Measurements from ENCODE around the gene SRSF10.
A peak's percentile ranks its signal among the peaks of the same experiment; 100 is the strongest.
"Not testable (repeated sequence)": the region's sequence is repeated elsewhere in the genome, so short reads cannot be mapped to it uniquely, and the experiment has no call there.

The SRSF10 gene

DNA sequence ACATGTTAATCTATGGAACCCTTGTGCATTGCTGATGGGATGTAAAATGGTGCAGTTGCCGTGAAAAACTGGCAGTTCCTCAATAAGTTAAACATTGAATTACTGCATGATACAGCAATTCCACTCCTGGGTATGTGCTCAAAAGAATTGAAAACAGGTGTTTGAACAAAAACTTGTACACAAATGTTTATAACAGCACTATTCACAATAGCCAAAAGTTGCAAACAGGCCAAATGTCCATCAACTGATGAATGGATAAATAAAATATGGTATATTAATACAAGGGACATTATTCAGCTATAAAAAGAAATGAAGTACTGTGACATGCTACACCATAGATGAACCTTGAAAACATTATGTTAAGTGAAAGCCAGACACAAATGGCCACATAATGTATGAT, 17.7 kb upstream of the SRSF10 start:
- no peak for DNase-seq (ENCODE audit: low read depth in 2 of 2)

DNA sequence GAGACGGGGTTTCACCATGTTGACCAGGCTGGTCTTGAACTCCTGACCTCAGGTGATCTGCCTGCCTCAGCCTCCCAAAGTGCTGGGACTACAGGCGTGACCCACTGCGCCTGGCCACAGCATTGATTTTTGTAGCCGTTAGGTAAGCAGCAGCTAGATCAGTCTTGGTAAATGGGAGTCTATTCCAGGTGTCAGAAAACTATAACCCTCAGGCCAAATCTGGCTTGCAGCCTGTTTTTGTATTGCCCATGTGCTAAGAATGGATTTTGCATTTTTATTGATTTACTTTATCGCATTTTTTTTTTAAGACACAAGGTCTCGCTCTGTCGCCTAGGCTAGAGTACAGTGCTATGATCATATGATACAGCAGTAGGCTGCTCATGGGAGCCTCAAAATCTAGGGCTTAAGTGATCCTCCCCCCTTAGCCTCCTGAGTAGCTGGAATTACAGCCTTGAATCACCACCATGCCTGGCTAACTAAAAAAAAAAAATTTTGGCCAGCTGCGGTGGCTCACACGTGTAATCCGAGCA, 16.6 kb upstream of the SRSF10 start:
- DNase-seq (ENCODE audit: low read depth in 2 of 2) = no peak

DNA sequence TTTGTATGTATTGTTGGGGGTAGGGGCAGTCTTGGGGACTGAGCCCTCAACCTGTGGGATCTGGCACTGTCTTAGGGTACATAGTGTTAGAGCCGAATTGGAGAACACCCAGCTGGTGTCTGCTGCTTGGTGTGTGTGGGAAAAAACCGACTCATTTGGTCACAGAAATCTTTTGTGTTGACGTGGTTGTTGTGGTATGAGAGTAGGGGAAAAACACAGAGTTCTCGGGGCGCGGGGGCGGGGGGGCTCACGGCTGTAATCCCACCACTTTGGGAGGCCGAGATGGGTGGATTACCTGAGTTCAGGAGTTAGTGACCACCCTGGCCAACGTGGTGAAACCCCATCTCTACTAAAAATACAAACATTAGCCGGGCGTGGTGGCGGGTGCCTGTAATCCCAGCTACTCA, 15.3 kb upstream of the SRSF10 start:
- DNase-seq (ENCODE audit: low read depth in 2 of 2) = no peak

DNA sequence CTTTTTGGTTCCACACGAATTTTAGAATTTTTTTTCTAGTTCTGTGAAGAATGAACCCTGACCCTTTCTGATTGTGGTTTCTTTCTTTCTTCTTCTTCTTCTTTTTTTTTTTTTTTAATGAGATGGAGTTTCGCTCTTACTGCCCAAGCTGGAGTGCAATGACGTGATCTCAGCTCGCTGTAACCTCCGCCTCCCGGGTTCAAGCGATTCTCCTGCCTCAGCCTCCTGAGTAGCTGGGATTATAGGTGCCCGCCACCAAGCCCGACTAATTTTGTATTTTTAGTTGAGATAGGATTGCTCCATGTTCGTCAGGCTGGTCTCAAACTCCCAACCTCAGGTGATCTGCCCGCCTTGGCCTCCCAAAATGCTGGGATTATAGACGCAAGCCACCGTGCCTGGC, 11.9 kb upstream of the SRSF10 start:
- DNase-seq (ENCODE audit: low read depth in 2 of 2) = not testable (repeated sequence)

DNA sequence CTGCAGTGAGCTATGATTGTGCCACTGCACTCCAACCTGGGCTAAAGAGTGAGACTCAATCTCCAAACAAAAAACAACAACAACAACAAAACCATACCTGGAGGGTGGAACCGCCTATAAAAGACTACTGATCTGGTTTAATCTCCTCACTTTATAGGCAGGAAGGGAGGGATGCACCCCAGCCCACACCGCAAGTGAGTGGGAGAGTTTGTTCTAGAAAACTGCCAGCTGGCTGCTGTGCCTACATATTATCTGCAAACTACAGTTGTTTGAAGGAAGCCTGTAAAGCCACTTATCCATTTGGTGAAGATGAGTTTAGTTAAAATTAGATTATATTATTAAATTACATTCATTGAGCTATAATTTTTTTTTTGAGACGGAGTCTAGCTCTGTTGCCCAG, 9.1 kb upstream of the SRSF10 start:
- DNase-seq (ENCODE audit: low read depth in 2 of 2) = no peak

DNA sequence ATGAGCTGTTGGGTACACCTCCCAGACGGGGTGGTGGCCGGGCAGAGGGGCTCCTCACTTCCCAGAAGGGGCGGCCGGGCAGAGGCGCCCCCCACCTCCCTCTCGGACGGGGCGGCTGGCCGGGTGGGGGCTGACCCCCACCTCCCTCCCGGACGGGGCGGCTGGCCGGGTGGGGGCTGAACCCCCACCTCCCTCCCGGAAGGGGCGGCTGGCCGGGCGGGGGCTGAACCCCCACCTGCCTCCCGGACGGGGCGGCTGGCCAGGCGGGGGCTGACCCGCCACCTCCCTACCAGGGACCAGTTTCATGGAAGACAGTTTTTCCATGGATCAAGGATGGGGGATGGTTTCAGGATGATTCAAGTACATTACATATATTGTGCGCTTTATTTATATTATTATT, 6.9 kb upstream of the SRSF10 start:
- DNase-seq (ENCODE audit: low read depth in 2 of 2) = not testable (repeated sequence)

DNA sequence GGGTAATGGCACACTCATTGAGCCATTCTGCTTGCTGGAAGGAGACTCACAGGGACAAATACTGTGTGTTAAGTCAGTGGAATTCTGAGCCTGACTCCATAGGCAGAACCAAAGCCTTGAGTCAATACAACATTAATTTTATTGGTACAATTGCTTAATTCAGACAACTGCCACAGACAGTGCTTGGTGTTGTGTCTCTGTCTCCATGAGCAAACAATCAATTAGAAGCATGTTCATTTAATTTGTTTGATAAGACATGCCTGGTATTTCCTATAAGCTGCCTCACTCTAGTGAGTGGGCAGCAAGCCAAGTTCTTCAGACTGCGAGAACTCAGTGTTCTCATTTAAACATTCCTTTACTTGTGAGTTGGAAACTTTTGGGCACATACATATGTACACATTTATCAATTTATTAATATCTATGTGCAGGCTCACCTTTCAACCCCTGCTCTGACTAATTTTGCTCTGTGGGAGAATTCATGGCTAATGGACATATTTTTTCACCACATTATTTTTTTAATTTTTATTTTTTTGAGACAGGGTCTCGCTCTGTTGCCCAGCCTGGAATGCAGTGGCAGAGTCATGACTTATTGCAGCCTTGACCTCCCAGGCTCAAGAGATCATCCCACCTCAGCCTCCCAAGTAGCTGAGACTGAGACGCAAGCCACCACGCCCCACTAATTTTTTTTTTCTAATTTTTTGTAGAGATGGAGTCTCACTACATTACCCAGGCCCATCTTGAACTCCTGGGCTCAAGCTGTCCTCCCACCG, 4.5 kb upstream of the SRSF10 start:
- no peak for DNase-seq (ENCODE audit: low read depth in 2 of 2)

DNA sequence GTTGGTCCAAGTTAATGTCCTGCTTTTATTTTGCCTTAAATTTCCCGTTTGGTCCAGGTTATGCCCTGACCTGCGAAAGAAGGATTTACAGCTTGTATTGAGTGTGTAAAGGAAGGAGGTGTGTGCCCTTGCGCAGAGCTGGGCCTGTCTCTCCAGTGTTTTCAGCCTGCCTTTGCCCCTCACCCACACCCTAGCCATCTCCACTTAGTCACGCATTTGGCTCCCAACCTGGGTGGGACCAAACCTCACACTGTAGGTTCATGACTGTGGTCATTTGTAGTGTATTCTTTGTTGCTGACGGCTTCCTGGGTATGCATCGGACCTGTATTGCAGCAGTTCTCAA, 572 bp upstream of the SRSF10 start:
- peak; percentile 36 for DNase-seq (ENCODE audit: low read depth in 2 of 2)

DNA sequence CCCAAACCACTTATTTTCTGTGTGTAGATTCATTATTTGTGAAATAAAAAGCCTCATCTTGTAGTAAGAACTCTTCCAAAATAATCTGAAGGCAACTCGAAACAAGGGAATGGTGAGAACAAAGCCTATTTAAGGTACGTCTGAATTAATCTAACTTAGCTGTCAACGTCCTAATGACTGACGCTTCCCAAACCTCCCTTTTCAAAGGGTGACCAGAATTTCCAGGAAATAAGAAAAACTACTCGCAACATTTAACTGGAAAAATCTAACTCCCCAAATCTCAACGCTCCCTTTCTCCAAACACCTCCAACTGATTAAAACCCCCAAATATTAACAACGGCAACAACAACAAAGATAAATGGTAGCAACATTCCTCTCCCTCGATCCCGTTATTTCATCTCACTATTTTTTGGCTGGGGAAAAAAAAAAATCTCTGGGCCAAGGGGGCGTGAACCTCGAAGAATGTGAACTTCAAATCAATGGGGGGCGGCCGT, 693 bp downstream of the SRSF10 start:
- DNase-seq (ENCODE audit: low read depth in 2 of 2) = no peak

DNA sequence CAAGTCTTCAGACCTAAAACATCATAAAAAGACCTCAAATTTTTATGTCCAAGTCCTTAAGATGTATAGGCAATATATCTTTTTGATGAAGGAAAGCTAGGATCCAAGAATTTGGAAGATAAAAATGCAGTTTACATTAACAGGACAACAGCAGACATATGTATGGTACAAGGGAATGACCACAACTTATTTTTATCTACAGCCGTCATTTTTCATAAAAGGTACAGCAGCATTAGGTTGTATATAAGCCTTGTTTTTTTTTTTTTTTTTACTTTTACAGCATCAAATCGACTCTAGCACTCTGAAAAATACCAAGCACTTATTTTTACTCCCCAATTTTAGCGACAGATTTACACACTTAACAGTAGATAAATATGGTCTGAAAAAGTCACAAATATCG, 1.3 kb downstream of the SRSF10 start:
- no peak for DNase-seq (ENCODE audit: low read depth in 2 of 2)

DNA sequence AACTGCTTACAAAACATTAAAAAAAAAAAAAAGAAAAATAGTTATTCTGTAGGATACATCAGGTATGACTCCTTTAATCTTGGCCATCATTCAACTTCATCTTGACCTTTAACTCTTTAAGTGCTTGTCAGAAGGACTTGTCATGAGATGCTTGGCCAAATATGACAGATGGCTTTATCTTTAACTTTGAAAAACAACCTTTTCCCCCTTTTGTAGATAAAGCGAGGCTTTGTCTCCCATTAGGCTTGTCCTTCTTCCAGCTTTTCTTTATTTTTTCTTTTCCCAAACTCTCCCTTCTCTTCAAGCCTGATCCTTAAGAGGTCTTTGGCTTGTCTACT, 2.3 kb downstream of the SRSF10 start:
- DNase-seq (ENCODE audit: low read depth in 2 of 2) = no peak

DNA sequence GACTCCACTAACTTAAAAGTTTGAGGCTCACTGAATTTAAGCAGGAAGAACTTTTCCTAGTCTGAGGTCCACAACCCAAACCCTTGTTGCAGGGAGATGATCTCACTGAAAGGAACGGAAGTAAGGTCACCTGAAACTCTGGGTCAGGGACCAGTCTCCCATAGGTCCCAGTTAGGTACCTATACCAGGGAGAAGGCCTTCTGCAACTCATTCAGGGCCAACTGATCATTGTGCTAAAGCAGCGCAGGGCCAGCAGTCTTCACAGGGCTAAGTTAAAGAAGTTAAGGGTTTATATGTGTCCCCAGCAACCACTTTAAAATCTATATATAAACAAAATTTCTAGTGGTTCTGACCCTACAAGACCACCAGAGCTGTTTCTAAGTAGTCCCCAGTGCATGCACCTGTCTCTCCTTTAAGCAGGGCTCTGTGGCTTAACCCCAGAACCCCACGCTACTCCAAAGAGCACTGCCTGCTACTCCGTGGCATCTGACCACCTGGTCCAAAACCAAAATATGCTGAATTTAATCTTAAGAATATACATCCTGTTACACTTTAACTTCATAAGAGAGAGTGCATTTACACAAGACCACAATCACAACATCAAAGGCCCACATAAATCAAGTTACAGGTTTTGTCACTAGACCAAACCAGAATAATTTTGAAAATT, 2.8 kb downstream of the SRSF10 start:
- DNase-seq (ENCODE audit: low read depth in 2 of 2) = no peak

DNA sequence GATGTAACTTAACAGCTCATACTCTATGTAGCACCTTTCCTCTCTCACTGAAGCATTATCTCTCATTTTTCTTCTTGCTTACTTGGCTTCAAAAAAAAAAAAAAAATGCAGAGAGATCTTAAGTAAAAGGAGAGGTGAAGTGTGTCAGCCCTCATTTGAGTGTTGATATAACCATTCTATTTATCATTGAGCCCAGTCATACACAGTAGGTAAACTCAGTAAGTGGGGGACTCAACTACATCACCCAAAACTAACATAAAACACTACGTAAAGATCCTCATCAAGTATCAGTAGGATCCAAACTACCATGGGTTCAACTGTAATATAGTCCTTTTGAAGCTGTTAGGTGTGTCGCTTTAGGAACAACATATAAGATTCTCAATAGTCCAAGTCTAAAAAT, 12.3 kb downstream of the SRSF10 start:
- no peak for DNase-seq (ENCODE audit: low read depth in 2 of 2)

DNA sequence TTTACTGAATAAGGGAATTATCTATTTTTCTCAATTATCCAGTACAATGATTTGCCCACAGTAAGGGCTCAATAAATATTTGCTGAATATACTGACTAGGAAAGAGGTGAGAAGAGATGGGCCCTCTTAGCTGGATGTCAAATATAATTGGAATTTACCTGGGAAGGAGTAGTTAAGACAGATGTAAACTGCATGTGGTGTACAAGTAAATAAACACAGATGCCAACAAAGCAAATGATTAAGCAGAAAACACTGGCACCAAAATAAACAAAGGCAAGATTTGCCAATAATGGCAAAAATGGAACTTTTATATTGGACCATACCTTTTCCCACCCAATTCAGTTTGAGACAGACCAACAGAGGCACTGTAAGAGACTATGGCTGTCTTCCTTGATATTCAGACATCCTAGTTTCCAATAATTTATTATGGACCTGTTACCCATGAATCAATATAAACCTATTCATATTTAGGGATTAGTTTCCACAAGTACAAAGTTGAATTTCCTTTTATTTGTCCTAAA, 13.1 kb downstream of the SRSF10 start:
- no peak for DNase-seq (ENCODE audit: low read depth in 2 of 2)

DNA sequence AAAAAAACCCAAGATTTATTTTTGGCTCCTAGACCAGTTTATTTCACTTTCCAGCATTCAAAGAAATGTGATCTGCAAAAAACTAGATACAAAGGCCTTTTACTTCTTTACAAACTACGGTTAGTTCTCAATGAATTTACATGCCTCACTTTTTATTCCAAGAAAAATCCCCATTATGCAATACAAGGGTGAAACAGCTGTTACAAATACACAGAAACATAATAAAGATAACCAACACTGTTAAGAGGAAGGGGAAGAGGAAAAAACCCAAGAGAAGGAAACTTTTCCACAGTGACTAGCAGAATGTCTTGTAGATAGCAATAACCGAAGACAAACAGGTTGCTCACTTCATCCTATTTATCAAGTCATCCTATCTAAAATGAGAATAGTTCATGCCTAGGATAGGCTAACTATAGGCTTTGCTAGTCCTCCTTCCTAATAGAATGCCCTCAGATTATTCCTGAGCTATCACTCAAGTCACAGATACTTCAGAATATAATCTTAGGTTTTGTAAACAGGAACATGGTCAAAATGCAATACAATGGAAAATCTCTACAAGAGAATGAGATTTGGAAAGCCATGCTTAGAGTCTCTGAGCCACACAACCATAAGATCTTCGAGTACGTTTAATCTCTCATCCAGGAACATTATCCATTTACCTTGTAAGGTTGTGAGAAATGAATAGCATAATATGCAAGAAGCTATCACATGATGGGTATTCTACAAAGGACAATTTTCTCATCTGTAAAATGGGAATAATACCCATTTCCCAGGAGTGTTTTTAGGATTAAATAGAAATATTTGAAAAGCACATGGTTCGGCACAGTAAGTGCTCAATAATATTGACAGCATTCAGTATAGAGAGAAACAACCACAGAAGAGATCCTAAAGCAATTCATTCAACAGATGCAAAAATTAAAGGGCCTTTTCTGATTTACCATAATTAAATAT, 15.1 kb downstream of the SRSF10 start:
- DNase-seq (ENCODE audit: low read depth in 2 of 2) = no peak

DNA sequence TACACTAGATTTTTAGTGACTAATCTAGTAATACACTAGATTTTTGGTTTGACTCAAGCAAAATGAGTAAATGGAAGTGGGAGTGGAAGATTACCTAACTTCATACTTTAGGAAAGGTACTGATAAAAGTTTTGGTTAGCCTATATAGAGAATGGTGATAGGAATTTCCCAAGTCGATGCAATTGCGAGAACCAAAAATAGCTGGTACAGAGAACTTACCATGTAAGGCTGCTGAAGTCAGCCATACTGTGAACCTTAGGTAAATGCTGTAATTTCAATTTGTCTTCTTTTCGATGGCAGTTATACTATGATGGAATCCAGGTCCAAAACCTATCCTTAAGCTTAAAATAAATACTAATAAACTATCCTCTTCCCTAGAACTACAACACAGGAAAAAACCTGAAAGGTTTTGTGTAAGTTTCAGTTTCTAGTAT, 15.9 kb downstream of the SRSF10 start:
- no peak for DNase-seq (ENCODE audit: low read depth in 2 of 2)

DNA sequence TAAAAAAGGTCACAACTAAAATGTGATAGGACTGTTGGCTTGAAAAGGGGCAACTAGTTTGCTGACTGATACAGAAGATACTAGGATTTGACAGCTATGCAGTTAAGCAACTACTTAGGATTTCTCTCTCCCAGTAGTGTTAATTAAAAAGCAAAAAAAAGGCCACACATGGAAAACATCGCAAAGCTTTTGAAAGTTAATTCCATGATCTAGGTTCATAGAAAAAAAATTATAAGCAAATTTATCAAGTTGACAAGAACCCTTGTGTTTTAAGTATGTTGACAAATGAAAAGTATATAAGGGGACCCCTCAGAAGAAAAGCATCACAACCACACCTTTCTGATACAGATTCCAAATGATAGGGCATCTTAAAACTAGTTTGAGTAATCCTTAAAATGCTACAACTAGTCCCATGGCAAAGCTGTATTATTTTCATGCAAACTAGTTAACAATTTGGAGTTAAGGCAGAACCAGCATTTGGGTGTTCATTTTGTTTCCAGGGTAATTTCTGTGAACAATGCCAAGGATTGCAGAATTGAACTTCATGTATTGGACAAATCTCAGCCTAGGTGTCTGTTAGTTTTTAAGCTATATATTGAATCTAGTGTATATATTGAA, 16.4 kb downstream of the SRSF10 start:
- no peak for DNase-seq (ENCODE audit: low read depth in 2 of 2)

DNA sequence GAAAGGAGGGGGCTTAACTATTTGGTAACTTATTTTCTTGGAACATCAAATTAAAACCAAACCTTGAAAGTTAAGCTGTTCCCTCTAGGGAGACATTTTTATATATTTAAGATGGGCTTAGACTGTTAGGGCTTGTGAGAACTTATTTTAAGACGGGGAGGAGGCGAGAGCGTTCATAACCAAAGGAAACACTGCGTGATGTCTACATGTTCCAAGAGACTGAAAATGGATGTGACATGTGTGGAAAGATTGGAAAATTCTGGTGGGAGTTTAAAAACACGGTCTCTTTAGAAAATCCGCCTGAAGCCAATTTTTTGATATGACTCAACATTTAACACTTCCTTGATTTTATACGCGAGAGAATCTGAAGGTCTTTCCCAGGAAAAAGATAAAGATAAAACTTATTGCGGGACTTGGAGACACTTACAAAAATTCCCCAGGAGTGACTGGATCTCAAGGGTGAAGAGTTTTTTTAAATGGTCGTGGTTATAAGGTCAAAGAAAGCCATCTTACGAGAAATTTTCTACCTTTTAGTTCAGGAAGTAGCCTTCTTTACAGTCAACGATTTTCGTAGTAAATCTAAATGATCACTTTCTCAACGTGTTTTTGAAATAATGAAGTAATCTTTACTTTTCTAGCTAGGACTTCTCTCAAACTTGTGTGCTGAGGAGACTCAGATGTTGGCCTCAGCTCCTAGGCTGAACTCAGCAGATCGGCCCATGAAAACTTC, 19.7 kb downstream of the SRSF10 start:
- no peak for DNase-seq (ENCODE audit: low read depth in 2 of 2)

DNA sequence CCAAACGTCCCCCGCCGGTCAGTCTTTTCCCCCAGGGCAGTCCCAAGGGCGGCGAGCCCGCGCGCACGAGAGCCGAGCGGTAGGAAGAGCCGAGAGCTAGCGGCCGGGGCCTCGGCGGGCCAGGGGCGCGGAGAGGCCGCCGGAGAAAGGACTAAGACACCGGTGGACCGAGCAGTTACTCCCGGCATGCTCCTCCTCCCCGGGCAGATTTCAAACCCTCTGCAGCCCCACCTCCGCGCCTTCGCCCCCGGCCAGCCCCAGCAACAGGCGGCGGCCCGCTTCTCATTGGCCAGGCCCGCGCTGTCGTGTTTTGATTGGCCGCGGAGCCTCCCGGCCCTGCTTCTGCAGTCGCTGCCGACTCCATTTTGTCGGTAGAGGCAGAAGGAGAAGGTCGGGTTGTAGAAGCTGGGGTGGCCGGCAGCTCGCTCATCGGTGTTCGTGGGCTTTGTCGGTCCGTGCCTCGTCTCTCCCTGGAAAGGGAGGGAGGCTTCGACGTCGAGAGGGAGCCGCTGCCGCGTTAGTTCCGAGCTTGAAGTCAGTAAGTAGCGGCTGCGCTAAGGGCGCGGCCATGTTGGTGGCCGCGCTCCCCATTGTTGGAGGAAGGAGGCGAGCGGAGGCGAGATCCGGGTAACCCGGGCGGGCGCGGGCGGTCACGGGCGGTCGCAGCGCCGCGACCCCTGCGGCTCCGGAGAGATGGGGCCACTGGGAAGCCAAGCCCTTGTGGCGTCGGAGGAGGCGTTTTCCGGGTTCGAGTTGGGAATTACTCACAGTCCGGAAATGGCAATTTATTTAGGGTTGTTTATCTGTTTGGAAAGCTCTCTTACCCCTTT, 20.5 kb downstream of the SRSF10 start, which contains the start of gene PNRC2:
Gene PNRC2, plus strand, starts transcription at position 368 of the 830 bp plus-strand sequence. CDS start 1,630 bp downstream, outside the sequence.
- DNase-seq (ENCODE audit: low read depth in 2 of 2) = peak; percentile 93 to 95
